Activated CD4-positive, alpha-beta T cell treated with anti-CD3 and anti-CD28 coated beads, Interleukin-2, amount 50 U/mL, for 4 hours (primary cell): ENCODE measurements around the gene RBP5.

ENCODE experiments used
- DNase-seq, 2 experiments: peaks; one replicate each; pipeline ENCODE4 v3.0.0-alpha.2; 2020

The RBP5 gene

DNA sequence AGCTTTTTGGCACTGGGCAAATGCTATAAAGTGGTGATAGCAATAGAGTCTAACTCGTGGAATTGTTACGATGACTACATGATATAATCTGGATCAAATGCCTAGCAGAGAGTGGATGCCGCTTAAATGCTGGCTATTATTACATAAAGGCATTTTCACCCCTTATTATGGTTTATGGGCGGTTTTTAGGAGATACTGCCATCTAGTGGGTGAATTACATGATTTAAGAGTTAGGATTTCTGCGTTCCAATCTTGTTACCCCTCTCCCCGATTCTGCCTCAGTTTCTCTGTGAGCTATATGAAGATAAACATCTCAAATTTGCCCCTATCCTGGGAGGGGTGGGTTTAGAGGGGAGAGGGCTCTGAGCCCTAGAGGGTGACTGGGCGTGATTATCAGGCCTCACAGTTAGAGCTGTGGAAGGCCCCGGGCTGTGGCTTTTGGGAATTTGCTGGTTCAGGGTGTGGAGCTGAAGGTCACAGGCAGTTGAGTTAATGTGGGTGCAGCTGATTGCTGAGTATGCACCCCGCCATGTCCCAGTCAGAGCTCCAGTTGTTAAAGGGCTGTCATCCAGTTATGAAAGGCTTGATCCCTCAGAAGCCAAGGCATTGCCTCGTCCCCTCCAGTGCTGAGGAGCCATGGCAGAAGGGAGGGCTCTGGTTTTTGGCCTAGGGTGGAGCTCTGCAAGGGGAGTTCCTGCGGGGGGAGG, 15.9 kb upstream of the RBP5 start:
- no peak for DNase-seq

DNA sequence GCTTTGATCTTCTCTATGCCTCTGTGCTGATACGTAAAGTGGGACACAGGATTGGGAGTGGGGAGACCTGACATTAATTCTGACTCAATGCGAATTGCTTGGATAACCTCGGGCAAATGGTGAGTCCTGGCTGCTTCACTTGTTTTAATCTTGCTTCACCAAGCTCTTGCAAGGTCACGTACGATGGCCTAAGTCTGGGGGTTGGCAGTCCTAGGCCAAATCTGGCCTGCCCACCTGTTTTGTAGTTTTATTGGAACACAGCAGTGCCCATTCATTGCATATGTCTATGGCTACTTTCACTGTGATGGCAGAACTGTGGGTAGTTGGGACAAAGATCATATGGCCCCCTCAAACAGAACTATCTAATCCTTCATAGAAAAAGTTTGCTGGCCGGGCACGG, 14.9 kb upstream of the RBP5 start:
- no peak for DNase-seq

DNA sequence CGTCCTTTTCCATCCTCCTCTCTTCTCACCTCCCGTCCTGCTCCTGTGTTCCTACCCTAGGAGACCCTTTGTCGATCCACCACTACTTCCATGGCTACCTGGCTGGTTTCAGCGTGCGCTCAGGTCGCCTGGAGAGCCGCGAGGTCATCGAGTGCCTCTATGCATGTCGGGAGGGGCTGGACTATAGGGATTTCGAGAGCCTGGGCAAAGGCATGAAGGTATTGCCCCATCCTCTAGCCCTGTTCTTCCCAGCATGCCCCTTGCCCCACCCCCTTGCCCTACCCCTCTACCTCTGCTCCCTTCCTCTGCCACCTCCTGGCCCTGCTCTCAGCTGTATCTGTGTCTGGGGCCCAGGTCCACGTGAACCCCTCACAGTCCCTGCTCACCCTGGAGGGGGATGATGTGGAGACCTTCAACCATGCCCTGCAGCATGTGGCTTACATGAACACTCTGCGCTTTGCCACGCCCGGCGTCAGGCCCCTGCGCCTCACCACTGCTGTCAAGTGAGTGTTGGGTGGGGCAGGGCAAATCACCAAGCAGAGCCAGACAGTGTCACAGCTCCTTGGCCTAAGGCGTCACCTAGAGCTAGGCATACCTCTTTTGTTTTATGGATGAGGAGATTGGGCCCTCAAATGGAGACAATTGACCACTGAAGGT, 14.2 kb upstream of the RBP5 start:
- DNase-seq, result no peak

DNA sequence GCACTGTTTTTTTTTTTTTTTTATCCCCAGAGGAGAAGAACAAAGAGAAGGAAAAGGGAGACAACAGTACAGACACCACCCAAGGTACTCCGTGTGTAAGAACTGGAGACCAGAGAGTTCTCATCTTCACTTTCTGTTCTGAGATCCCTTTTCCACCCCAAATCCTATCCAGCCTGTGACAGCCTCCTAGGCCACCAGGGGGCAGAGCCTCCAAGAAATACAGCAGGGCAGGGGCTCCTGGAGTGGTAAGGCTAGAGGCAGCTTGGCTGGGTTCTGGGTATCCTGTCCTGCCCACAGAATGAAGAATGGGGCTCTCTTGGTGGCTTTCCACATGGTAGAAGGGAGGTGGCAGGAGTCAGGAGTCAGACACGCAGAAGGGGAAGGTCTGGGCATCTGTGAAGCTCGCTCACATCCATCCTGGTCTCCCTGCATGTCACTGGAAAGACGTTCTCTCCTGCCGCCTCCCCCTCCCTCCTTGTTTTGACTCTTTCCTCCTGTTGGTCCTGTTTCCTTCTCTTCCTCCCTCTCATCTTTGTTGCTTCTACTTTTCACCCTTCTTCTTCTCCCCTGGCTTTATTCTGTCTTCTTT, 13.5 kb upstream of the RBP5 start:
- peak; percentile 51 to 55 for DNase-seq

DNA sequence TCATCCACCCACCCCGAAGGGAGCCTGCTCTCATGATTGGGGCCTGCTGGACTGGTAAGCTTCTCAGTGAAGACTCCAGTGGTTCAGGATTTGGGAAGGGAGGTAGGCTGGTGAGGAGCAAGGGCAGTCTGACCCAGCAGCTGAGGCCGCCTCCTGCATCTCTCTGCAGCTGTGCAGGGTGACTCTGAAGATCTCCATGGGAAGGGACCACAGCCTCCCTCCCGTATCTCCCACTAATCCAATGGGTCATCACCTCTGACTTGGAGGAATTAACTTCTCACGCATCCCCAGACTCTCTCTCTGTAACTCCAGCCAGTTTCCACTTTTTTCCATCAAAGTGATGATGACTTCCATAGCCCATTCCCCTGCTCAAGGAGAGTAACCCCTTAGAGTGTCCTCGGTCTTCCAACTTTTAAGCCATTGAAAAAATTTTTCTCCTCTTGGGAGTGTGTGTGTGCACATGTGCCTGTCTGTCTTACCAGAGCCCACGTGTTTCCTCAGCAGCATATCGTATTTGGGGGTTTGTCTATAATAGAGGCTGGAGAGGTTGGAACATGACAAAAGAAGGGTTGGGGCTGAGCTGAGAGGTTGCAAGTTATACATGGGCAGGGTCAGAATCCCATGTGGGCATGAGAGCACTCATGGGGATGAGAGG, 12.8 kb upstream of the RBP5 start:
- DNase-seq, result no peak

DNA sequence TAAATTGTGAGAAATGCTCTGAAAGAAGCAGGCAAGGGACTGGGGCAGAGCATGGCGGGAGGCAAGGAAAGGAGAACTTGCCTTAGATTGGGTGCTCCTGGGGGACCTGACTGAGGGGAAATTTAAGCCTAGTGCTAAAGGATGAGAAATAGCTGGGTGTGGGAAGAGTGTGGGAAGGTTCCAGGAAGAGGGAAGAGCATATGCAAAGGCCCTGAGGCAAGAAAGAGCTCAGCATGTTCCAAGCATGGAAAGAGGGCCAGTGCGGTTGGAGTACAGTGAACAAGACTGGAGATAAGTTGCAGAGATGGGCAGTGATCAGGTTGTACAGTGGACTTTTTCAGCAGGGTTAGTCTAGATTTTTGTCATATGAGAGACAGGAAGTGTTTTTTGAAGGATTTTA, 10.5 kb upstream of the RBP5 start:
- DNase-seq, result no peak

DNA sequence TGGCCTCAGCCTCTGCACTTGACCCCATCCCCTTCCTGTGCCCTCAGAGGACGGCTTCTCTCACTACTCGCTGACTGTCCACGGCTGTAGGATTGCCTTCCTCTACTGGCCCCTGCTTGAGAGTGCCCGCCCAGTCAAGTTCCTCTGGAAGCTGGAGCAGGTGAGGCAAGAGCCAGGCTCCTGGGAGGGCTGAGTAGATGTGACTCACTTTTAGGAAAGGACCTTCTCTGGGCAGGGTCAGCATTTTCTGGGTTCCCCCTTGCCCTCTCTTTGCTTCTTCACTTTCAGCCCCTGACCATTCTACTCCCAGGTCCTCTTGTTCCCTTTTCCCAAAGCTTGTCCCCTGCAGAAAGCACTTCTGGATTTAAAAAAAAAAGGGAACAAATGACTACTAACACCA, 9.2 kb upstream of the RBP5 start:
- DNase-seq, result no peak

DNA sequence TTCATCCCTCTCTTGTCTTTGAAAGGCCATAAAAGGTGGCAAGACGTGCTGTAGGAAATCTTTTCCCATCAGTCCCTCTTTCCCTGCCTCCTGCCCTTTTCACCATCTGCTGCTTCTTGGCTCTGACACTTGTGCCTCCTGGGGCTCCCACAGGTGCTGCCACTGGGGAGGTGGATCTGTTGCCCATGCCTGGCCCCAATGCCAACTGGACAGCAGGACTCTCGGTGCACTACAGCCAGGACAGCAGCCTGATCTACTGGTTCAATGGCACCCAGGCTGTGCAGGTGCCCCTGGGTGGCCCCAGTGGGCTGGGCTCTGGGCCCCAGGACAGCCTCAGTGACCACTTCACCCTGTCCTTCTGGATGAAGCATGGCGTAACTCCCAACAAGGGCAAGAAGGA, 8.0 kb upstream of the RBP5 start:
- no peak for DNase-seq

DNA sequence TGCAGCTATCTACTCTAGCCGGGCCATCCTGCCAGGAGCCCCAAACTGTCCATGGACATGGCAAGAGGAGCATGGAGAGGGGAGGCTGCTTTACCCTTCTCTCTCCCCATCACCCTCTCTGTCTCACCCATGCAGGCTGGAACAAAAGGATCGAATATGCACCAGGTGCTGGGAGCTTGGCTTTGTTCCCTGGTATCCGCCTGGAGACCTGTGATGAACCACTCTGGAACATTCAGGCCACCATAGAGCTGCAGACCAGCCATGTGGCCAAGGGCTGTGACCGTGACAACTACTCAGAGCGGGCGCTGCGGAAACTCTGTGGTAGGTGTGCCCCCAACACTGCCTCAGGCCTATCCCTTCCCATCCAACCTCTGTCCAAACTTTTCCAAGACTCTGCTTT, 7.4 kb upstream of the RBP5 start:
- no peak for DNase-seq

DNA sequence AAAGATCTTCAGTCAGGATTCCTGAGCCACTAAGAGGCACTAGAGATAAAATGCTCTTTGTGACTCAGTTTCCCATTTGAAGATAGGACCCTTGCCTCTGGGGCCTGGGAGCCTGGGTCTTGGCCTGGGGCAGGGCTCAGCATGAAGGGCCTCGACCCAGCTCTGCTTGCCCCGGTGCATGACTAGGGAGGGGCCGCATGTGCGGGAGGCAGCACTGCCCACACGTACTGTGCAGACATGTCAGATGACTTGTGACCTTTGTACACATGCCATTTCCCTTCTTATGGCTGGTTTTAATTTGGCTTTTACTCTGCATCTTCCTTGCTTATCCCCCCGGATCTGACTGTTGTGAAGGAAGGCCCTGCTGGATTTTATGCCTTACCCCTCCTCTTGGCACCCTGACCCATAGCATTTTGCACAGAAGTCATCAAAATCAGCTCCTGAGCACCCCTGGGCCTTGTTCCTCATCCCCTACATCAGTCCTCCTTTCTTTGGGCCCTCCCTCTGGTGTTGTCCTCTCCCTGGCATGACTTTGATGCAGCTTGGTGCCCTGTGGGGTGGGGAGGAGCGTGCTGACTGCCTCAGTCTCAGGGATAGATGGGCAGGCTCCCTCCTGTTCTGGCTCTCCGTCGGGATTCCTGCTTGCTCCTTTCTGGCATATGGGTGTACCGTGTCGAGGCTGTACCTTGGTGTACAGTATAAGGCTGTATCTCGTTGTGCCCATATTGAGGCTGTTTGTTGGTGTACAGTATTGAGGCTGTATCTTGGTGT, 5.9 kb upstream of the RBP5 start:
- DNase-seq, result no peak

DNA sequence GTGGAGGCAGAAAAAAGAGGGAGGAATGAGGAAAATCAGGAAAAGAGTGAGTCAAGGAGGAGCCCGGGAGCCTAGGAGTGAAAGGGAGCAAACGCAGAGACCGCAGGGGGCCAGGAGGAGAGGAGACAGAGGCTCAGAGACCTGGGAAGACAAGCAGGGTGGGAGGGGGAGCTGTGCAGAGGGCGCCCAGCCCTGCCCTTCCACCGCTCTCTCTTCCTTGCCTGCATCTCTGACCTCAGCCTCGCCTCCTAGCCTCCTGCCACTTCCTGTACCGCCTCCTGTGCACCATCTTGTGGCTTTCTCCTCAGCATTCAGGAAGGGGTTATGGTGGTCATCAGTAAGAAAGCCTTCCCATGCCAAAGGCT, 2.8 kb upstream of the RBP5 start:
- DNase-seq, result no peak

DNA sequence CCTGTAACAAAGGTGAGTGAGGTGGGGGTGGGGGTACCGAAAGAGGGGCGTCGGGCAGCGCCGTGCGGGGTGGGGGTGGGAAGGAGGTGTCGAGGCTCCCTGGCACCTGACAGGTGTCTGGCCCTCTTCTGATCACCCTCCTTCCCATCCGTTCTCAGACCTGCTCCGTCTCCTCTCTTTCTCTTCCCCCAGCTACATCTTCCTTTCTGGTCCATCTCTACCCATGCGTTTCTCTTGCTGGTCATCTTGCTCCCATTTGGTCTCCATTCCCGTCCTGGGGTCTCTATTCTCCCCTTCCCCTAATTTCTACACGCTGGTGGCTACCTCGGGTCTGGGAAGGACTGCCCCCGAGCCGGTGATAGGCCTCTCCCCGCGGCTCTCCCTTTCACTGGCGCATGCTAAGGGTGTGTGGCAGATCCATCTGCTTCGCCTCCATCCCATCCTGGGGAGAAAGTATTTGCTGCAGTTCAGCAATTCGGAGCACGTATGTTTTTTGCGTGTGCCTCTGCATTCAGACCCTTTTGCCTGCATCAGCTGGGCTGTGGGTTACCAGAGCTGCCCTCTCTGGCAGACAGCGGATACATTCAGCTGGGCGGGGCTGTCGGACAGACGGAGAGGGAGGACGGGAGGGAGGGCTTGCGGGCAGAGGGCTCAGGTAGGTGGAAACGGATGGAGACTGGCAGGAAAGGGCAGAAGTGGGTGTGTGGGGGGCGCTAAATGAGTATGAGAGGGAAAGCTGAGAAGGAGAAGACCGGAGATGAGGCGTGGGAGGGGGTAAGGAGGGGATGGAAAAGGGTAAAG, 2.2 kb upstream of the RBP5 start:
- DNase-seq, result peak in 1 of 2 experiments; percentile 23

DNA sequence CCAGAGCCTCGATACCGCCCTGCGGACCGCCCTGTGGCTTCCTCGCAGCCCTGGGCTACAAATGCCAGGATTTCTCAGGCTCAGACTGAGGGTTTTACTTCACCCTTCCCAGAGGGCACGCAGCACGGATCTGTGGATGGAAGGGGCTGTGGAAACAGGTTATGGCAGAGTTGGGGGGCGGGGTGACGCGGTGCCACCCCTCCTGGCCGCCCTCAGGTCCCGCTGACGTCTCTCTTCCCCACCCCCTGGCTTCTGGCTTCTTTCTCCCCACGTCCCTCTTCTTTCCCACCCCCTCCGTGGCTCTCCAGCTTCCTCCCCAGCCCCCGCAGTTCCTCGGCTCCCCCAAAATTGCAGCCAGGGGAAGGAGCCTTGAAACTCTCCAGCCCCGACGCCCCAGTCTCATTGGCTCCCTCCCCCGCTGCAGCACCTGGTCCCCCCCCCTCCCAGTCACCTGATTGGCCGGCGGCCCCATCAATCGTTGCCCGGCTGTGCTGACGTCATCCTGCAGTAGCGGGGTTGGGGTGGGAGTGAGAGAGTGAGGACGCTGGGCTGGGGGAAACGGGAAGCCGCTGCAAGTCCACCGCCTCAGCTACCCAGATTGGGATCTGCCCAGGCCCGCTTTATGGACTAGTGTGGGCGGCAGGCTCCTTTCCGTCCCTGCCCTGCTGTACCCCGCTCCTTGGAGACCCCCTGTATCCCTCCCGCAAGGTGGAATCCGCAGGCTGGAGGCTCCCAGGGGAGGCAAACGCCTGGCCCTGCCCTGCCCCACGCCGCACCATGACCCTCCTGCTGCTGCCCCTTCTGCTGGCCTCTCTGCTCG, 1.4 kb upstream of the RBP5 start, which contains the start of gene CLSTN3:
Gene CLSTN3, plus strand, starts transcription at position 500 of the 820 bp plus-strand sequence. Its CDS starts 278 bp downstream, at position 778.
- DNase-seq, result peak; percentile 77 to 82

DNA sequence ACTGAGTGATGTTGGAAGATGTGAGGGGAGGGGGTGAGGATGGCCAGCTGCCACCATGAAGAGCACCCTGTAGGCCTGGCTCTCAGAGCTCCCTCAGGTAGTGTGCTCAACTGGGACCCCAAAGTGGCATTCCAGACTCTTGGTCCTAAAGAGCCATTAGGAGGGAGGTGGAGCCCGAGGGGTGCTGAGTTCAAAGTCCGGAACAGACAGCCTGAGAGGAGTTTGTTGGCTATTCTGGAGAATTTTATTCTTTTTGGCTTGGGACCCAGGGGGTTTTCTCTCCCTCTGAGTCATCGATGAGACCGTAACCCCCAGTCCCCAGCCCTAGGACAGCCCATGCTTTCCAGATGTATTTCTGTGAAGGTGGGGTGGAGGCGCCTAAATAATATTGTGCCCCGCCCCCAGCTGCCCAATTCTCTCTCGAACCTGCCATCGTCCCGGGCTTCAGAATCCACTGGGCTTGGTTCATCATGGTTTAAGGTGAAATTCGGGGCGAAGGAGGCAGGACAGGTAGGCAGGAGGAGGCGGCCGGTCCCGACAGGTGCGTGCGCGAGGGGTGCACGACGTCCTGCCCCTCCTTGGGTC, 690 bp upstream of the RBP5 start:
- DNase-seq, result no peak

DNA sequence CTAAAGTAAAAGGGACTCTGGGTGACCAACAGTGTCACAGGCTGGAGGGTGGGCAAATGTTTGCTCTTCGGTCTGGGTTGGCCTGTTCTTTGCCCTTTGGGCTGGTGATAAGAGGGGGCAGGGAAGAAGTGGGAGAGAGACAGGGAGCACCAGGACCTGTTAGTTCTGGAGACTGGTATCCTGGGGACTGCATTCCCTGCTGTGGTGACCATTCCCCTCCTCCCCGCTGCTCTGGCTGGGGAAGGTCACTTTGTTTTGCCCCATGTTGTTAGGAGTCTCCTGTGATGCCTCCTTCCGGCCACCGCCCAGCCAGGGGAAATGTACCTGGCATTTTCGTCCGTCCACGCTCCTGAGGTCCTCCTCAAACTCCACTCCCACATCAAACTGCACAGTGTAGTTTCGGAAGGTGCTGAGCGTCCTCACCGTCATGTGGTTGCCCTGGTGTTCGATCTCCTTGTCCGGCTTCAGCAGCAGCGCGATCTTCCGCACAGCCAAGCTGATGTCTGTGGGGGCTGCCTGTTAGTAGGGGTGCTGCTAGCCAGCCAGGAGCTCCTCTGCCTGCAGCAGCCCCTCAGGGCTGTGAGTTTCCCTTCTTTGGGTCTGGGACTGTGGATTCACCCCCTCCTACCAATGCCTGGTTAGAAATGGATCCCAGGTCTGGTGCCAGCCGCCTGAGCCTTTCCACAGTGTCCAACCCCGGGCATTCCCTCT, 618 bp downstream of the RBP5 start:
- no peak for DNase-seq

DNA sequence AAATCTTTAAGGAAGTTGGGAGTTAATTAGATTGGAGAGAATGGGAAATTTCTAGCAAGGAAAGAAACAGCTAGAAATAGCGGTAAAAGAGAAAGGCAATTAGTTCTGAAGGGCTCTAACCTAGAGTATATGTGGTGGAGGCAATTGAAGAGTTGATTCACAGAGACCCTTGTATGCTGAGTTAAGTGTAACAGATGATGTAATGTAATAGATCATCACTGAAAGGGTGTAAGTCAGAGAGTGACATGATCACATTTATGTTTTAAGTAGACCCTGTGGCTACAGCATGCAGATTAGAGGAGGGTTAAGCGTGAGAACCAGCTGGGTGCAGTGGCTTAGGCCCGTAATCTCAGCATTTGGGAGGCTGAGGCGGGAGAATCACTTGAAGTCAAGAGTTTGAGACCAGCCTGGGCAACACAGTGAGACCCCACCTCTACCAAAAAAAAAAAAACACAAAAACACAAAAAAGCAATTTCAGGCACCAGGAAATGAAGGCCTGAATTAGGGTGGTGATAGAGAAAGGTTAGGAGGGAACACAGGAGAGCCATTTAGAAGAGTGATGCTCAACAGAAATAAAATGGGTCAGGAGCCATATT, 3.0 kb downstream of the RBP5 start:
- no peak for DNase-seq

DNA sequence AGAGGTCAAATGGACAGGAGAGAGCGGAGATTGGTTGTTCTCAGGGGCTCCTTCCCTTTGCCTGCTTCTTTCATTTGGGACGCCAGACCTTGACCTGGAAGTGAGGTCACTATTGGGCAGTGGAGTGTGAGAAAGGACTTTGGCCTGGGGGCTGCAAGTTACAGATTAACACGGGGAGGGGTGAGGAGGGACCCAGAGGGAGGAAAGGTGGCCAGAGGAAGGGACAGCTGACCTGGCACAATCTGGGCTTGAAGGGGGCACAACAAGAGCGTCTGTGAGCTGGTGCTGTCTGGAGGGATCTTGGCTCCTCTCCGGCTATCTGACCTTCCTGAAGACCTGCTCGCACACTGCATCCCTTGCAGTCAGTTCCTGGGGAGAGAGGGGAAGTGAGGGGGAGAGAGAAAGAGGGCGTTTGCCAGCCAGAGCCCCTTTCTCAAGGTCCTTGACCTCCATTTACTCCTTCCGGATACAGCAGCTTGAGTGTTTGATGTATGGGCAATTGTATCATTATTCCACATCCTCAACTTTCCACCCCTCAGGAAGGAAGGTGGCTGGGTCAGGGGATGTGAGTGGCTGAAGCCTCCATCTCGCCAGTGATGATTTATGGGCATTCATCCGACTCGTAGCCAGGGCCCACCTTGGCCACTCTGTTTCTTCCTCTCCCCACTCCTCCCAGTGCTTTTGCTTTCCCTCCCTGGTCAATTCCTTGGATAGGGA, 4.7 kb downstream of the RBP5 start:
- no peak for DNase-seq

DNA sequence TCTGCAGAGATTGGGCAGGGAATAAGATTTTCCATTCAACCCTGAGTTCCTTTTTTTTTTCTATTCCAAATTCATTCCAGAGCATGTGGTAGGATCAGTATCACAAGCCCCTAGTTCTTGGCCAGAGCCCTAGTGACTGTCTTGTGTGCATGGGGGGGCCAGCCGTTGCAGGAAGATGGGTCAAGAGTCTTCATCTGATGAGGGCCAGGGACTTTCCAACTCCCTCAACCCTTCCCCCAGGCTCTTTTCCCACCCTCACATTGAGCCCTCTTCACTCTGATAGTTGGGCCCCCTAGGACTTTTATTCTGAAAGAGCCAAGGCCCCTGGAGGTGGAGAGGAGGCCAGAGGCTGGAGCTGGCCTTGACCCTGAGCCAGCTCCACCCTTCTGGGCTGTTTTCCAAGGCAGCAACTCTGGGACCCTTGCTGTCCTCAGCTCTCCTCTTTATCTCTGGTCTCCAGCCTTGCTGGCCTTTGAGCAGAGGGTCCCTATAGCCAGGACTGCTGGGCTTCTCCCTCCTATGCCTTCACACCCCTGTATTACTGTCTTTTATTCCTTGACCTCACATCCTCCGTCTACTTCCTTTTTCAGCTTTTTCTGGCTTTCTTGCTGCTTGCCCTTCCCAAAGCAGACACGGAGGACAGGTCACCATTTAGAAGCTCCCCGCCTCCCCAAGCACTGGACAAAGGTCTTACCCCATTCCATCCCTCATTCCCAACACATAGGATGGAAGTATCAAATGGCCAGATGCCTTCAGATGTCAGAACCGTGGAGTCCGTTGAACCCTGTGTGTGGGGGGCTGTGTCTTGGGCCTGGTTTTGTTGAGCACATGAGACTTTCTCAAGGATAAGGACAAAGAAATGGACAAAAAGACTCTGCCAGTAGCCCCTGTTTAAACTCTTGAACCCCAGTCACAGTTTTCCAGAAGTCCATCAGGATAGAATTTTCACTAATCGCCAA, 5.6 kb downstream of the RBP5 start:
- DNase-seq, result no peak
